GM19035 (cell line): ENCODE results near the gene SAMD14.
A peak's percentile ranks its signal among the peaks of the same experiment; 100 is the strongest.

ENCODE experiments used
- ATAC-seq: cut with Tn5 transposase; IDR thresholded peaks from one replicate; pipeline ENCODE4 v1.9.1; 2021; ENCODE audit not compliant: unreplicated experiment

SAMD14 gene

DNA sequence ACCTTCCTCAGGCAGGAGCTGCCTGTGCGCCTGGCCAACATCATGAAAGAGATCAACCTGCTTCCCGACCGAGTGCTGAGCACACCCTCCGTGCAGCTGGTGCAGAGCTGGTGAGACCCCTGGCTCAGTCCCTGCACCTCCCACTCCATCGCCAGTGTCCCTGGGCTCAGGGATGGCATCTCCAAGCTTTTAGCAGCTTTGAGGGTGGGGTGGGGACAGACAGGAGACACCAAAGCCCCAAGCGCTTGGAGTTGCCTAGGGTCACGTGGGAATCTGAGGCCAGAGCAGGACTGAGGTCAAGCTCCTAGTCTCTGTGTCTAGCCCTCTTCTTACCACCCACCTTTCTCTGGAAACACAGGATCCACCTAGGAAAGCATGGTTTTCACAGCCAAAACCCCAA lies 32.5 kb downstream of the SAMD14 start:
- no peak for ATAC-seq

DNA sequence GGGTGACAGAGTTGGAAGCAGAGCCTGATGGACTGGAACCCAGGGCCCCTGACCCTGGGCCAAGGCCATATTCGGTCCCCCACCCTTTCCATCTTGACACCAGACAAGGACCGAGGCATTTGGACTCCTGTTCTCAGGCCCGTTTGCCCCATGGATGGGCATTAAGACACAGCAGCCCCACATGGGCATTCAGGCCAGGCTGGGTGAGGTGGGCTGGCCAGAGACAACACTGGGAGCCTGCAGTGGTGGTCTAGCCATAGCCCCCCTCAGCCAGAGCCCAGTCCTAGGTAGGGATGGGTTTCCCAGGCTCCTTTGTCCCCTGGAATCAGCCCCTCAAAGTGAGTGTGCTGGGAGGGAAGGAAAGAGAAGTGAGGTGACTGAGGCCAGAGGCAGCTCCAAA lies 33.2 kb downstream of the SAMD14 start:
- no peak for ATAC-seq

DNA sequence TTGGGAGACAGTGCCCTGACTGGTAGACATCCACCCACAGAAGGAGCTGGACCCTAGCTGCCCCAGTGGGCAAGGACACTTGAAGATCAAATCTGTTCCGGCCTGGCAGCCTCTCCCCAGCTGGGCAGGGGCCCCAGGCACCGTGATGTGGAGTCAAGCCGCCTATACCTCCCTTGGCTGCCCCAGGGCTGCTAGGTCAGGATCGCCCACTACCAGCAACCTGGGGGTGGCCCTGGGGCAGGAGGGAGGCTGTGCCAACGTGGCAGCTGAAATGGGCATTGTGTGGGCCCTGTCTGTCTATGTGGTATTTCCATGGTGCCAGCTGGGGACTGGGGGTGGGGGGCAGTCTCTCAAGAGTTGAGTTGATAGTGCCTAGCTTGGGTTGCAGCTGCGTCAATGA lies 33.9 kb downstream of the SAMD14 start:
- ATAC-seq = no peak

DNA sequence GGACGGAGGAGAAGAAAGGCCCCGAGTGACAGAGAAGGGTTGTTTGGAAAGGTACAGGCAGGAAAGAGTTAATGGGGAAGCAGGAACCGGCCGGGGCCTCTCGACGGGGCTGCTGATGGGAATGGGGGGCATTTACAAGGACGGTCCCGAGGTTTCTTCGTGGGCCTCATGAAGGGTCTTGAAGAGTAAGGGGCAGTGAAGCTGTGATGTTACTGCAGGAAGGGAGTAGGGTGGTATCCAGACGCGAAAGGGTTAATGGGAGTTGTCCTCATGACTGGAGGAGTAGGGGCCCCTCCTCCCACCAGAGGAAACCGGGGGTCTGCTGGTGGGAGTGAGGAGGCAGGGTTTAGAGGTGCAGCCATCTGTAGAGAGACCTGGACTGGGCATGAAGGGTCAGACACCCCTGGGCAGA lies 34.3 kb downstream of the SAMD14 start:
- ATAC-seq = peak; percentile 4

DNA sequence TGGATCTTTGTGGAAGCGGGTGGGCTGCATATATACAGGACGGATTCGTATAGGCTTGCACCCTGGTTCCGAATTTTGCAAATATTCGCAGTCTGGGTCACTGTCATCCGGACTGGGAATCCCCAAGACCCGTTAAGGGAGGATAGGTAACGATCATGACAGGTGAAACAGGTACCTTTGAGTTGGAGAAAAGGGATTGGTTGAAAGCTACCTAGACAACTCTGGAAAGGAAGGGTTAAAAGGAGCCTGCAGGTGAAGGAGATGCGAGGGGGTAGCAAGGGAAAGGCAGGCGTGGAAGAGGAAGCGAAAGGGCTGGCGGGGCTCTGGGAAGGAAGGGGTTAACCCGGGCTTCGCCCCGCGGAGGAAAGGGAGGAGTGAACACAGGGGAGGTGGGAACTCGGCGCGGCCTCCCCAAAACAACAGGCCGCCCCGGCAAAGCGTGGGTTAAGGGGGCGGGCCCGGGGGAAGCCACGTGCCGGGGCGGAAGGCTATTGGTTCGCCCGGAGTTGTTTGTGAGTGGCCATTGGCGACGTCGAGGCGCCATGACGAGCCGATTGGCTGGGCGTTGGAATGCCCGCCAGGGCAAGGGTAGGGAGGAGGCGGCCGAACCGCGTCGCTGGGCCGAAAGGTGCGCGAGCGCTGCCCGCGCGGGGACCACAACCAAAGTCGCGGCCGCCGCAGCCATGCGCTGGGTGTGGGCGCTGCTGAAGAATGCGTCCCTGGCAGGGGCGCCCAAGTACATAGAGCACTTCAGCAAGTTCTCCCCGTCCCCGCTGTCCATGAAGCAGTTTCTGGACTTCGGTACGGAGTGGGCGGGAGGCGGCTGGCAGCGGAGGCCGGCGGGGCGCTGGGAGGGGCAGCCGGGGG lies 35.0 kb downstream of the SAMD14 start, which contains the start of gene PDK2:
Gene PDK2, plus strand, starts transcription at position 599 of the 867 bp plus-strand sequence. Its CDS starts 85 bp downstream, at position 684.
- ATAC-seq = peak; percentile 94

DNA sequence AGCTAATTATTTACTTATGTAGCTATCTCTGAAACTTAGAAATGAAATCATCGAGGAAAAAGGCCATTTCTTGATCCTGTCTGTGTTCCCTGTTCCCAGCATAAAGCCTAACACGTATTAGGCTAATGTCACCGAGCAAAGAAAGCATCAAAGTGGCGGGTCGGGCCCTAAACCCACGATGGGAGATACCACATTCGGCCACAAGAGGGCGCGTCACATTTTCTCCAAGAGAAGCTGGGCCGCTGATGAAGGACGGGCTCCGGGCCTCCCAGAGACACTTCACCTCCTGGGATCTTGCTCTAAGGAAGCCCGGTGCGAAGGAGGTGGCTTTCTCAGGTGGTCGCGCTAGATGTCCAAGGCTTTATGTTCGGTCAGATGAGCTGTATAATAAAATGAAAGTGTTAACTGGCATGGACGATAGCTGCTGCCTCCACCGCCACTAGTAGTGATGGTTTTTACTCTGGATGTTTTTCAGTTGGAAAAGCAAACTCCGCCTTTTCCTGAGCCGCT lies 35.7 kb downstream of the SAMD14 start:
- ATAC-seq = peak; percentile 39

DNA sequence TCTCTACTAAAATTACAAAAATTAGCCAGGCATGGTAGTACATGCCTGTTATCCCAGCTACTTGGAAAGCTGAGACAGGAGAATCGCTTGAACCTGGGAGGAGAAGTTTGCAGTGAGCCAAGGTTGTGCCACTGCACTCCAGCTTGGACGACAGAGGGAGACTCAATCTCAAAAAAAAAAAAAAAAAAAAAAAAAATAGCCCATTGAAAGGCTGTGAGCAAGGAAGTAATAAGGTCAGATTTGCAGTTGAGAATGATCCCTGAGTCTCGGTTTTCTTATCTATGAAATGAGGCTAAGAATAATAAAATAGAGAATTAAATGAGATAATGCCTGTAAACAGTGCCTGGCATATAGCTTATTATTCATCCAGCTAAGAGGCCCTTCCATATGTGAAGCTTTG lies 36.2 kb downstream of the SAMD14 start:
- no peak for ATAC-seq

DNA sequence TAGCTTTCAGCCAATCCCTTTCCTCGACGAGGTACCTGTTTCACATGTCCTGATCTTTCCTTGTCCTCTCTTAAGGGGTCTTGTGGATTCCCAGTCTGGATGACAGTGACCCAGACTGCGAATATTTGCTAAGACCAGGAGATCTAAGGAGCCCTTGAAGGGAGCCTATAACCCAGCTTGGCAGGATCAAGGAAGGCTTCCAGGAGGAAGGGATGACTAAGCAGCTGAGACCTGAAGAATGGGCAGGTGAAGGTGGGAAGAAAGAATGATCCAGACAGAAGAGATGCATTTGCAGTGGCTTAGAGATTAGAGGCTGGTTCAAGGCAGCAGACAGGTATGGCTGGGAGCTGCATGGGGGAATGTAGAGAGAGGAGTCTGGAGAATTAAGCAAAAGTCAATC lies 36.7 kb downstream of the SAMD14 start:
- no peak for ATAC-seq

DNA sequence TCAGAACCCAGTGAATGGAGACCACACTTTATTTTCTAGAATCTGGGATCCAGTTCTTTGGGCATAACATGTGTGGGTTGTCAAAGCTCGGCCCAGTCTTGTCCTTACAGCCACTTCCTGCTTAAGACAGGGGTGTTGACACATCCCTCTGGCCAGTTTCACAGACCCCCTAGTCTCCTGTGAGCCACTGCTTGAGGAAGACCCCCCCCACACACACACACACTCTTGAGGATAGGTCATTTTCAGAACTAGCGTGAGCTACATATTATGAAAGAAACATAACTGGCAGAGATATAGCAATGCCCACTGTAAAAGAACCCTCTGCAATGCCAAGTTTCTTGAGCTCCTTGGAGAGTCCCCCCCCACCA lies 38.1 kb downstream of the SAMD14 start:
- ATAC-seq = no peak

DNA sequence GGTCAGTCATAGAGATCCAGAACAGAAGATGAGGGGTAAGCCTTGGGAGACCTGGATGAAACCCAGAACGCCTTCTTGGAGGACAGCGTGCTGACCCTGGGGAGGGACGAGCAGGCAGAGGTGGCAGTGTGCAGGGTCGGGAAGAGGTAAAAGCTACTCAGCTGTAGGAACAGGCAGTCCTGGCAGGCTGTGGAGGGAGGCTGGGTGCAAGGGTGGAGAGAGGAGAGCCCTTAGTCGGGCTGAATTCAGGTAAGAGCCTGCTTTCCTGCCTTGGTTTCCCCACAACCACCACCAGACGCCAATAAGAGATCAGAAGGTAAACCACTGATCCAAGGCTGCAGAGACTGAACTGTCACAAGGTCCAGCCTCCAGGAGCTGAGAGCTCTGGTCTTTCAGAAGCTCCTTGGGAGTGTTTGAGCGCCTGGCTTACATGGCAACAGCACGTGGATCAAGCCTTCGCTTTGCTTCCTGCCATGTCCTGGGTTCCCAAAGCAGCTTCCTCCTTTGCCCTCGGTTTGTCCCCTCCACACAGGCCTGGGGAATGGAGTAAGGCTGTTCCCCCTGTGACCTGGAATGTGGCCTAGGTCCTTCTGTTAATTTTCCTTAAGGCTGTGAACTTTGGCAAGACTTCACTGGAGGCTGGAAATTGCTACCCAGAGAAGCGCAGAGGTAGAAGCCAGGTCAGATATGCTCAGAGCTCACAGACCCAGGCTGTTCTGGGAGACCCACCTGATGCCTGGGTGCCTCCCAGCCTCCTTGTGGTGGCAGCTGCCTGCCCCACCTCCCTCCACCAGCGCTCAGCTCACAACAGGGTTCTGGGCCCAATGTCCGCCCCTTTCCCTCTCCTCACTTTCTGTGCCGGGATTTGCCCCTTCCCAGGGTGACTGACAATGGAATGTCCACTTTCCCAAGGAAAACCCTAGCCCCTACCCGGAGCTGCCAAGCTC lies 38.7 kb downstream of the SAMD14 start:
- no peak for ATAC-seq

DNA sequence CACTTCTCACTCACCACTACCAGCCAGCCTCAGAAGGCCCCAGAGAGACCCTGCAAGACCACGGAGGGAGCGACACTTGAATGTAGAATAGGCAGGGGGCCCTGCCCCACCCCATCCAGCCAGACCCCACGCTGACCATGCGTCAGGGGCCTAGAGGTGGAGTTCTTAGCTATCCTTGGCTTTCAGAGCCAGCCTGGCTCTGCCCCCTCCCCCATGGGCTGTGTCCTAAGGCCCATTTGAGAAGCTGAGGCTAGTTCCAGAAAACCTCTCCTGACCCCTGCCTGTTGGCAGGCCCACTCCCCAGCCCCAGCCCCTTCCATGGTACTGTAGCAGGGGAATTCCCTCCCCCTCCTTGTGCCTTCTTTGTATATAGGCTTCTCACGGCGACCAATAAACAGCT lies 39.9 kb downstream of the SAMD14 start:
- no peak for ATAC-seq

DNA sequence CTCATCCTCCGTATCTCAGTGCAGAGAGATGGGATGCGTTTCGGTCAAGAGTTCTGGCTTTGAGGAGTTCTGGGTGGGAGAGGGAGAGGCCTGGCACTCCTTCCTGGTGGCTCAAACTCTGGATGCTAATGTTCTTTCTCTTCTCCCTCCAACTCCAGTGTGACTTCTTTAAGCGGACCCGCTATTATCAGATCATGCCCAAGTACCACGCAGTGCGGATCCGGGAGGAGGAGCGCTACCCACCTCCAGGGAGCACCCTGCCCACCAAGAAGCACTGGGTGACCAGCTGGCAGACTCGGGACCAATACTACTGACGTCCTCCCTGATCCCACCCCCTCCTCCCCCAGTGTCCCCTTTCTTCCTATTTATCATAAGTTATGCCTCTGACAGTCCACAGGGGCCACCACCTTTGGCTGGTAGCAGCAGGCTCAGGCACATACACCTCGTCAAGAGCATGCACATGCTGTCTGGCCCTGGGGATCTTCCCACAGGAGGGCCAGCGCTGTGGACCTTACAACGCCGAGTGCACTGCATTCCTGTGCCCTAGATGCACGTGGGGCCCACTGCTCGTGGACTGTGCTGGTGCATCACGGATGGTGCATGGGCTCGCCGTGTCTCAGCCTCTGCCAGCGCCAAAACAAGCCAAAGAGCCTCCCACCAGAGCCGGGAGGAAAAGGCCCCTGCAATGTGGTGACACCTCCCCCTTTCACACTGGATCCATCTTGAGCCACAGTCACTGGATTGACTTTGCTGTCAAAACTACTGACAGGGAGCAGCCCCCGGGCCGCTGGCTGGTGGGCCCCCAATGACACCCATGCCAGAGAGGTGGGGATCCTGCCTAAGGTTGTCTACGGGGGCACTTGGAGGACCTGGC lies 40.8 kb downstream of the SAMD14 start:
- no peak for ATAC-seq

DNA sequence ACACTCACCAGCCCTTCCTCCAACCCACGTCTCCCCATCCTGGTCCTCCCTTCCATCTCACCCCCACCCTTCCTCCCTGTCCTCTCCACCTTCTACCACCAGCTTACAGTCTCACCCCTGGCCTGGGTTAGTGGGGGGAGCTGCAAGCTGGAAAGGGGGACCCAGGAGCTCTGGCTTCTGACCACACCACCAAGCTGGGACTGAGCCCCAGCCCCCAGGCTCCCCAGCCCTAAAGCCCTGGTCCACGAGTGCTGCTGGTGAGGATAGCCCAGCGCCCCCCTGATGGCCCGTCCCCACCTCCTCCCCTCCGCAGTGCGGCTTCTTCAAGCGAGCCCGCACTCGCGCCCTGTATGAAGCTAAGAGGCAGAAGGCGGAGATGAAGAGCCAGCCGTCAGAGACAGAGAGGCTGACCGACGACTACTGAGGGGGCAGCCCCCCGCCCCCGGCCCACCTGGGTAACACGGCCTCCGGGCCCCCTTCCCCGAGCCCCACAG lies 42.0 kb downstream of the SAMD14 start:
- ATAC-seq = no peak

DNA sequence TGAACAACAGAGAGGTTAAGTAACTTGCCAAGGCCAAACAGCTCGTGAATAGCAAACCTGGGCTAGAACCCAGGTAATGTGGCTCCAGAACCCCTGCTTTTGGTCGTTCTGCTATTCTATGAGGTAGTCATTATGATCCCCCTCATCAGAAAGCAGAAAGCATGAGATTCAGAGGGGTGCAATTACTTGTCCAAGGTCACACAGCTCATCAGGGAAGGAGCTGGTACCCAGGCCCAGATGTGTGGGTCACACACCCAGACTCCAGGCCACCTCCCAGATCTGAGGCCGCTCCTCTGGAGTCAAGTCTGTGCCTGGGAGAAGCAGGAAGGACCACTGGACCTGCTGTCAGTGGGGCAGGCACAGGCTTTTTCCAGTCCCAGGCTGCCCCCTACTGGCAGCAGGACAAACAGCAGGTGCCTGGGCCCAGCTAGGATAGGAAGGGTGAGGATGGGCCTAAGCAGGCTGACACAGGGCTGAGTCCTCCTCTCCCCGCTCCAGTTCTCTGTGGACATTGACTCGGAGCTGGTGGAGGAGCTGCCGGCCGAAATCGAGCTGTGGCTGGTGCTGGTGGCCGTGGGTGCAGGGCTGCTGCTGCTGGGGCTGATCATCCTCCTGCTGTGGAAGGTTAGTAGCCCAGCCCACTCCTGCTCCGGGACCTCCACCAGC lies 42.6 kb downstream of the SAMD14 start:
- ATAC-seq = peak; percentile 67

DNA sequence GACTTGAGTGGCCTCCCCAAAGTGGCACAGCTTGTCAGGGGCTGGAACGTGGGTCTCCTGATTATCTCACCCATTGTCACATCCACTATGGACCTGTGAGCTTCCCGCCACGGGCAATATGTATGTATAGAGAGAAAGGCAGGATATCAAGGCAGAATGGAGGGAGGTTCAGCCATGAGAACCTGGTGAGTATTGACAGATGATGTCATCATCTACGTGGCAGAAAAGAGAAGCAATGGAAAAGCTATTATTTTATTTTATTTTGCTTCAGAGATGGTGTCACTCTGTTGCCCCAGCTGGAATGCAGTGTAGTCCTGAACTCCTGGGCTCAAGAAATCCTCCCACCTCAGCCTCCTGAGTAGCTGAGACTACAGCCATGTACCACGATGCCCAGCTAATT lies 48.2 kb downstream of the SAMD14 start:
- no peak for ATAC-seq

DNA sequence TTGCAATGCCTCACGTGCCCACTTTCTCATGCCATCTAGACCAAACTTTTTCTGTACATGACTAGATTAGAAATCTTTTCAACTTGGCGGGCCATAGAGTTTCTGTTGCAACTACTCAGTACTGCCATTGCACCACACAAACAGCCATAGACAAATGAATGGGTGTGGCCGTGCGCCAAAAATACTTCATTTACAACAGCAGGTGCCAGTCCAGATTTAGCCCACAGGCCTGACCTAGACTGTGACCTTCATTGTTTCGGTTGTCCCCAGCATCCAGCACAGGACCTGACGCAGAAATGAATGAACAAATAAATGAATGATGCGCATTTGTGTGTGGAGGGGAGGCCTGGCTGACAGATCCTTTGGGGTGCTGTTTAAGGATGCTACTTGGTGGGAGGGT lies 49.1 kb downstream of the SAMD14 start:
- peak; percentile 58 for ATAC-seq

DNA sequence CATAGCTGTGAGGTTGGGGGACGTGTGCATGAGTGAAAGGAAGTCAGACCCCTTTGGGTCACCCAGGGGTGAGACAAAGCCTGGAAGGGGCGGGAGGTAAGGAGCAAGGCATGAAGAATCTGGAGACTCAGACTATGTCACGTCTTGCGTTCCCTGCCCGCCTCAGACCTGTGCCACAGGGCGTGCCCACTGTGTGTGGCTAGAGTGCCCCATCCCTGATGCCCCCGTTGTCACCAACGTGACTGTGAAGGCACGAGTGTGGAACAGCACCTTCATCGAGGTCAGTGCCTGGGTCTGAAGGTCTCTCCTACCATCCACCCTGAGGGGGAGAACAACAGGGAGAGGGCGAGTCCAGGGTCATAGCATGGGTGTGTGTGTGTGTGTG lies 49.9 kb downstream of the SAMD14 start:
- no peak for ATAC-seq

DNA sequence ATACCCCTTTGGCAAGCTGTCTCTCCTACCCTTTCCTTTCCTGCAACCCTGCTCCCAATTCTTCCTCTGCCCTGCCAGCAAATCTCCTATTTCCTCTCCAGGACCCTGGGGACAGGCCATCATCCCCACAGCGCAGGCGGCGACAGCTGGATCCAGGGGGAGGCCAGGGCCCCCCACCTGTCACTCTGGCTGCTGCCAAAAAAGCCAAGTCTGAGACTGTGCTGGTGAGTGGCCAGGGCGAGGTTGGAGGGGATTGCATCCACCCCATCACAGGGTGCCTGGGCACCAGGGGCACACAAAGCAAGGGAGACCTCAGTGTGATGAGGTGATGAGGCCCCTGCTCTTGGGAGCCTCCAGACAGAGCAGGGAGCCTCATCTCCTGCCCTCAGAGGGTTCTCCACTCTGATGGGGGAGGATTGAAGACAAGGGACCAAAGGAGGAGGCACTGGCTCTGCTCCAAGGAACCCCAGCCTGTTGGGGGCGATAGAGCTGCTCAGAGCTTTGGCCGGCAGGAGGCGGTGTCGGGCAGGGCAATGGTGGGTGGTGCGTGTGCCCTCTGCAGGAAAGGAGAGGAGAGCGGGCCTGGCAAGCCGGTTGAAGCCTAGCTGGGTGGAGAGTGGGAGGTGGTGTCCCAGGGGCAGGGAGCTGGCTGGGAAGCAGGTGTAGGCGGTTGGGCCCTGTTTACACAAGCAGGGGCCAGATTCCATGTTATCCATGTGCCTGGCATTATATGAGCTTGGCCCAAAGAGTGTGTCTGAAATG lies 50.4 kb downstream of the SAMD14 start:
- no peak for ATAC-seq

DNA sequence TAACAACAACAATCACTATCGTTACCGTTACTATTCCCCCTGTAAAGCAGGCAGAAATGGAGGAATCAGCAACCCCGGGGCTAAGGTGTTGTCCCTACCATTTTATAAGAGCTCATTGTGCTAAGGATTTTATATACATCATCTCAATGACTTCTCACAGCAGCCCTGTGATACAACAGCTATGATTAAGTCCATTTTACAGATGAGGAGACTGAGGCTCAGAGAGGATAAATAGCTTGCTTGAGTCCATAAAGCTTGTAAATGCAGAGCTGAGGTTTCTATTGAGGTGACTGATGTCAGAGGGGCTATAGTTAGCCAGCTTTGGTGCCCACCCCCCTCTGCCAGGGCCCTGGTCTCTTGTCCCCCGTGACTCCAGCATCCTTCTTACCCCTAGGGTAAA lies 51.5 kb downstream of the SAMD14 start:
- no peak for ATAC-seq
